ENCODE measurements around the gene MGME1. TPM values are rescaled to one million over a fixed set of nuclear protein-coding genes. Genes with fewer than 3 reads are reported as not detected.
A peak's percentile ranks its signal among the peaks of the same experiment; 100 is the strongest.

MGME1 gene
- total and polyA plus RNA-seq, 2 of the 13 experiments (the other 11 are each of a cell fraction or from before 2014, with no cell fraction given): 36.7 to 66.6 TPM

DNA sequence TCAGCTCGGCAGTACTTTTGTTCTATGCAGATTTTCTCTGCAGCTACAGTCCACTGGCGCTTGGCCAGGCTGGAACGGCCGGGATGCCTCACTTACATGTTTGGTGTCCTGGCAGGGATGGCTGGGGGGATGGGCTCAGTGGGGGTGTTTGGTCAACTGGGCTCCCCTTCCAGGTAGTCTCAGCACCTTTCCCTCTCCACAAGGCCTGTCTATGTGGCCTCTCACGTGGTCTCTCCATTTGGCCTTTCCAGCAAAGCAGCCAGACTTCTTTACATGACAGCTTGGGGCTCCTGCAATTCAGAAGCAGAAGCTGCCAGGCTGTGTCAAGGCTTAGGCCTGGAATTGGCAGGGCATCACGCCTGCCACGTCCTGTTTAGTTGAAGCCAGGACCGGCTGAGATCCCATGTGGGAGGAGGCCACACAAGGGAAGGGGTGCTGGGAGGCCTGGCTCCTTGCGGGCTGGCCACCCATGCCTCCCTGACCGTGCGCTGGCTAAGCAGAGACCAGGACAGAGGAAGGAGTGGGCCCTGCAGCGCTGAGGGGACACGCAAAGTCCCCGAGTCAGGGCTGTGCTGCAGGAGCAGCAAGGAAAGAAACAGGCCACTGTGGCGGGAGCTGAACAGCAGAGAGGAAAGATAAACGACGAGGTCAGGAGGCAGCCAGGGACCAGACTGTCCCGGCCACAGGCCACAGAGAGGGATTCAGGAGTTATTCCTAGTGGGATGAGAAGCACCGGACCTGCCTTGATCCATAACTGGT, 38.9 kb downstream of the MGME1 start (continued):
- TF ChIP-seq ZNF609 (CRISPR knock-in tag; IDR thresholded peaks at IDR 0.05; ENCODE audit: borderline replicate concordance): peak; percentile 36; the same call in 1 of the 2 replicates
- no peak for TF ChIP-seq ARNT2 (CRISPR knock-in tag; IDR thresholded peaks at IDR 0.05; ENCODE audit: low read depth)
- peak; percentile 51 for TF ChIP-seq ZFY (CRISPR knock-in tag; IDR thresholded peaks at IDR 0.05)
- TF ChIP-seq HNRNPH1 (optimal IDR thresholded peaks at IDR 0.05; ENCODE audit: low read depth, low read length): peak; percentile 15
- TF ChIP-seq ZNF839 (CRISPR knock-in tag; IDR thresholded peaks at IDR 0.05; ENCODE audit: borderline replicate concordance): no peak
- TF ChIP-seq, protein P1, sequence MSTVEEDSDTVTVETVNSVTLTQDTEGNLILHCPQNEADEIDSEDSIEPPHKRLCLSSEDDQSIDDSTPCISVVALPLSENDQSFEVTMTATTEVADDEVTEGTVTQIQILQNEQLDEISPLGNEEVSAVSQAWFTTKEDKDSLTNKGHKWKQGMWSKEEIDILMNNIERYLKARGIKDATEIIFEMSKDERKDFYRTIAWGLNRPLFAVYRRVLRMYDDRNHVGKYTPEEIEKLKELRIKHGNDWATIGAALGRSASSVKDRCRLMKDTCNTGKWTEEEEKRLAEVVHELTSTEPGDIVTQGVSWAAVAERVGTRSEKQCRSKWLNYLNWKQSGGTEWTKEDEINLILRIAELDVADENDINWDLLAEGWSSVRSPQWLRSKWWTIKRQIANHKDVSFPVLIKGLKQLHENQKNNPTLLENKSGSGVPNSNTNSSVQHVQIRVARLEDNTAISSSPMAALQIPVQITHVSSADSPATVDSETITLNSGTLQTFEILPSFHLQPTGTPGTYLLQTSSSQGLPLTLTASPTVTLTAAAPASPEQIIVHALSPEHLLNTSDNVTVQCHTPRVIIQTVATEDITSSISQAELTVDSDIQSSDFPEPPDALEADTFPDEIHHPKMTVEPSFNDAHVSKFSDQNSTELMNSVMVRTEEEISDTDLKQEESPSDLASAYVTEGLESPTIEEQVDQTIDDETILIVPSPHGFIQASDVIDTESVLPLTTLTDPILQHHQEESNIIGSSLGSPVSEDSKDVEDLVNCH (CRISPR knock-in tag; IDR thresholded peaks at IDR 0.05): no peak
- no peak for TF ChIP-seq ZSCAN29 (CRISPR knock-in tag; conservative IDR thresholded peaks at IDR 0.05)
- no peak for TF ChIP-seq MIXL1 (CRISPR knock-in tag; IDR thresholded peaks at IDR 0.05)
- no peak for TF ChIP-seq ZBTB46 (CRISPR knock-in tag; IDR thresholded peaks at IDR 0.05; ENCODE audit: borderline replicate concordance)
- peak; percentile 39; the same call in 1 of the 2 replicates for TF ChIP-seq ZNF552 (CRISPR knock-in tag; IDR thresholded peaks at IDR 0.05; ENCODE audit: borderline replicate concordance)
- no peak for TF ChIP-seq CREM (IDR thresholded peaks at IDR 0.05)
- no peak for TF ChIP-seq CREM (CRISPR knock-in tag; IDR thresholded peaks at IDR 0.05)
- no peak; the same call in 1 of the 2 replicates for TF ChIP-seq SP4 (CRISPR knock-in tag; IDR thresholded peaks at IDR 0.05)
- TF ChIP-seq PATZ1 (CRISPR knock-in tag; IDR thresholded peaks at IDR 0.05): 0 out of 2 replicates have a peak, but pooled peaks have one; percentile 20
- no peak for TF ChIP-seq ZSCAN20 (CRISPR knock-in tag; IDR thresholded peaks at IDR 0.05; ENCODE audit: borderline replicate concordance)
- no peak for TF ChIP-seq FOXP1 (IDR thresholded peaks at IDR 0.05)
- no peak for TF ChIP-seq FOXP1 (CRISPR knock-in tag; IDR thresholded peaks at IDR 0.05)
- 0 out of 2 replicates have a peak, but pooled peaks have one; percentile 46 for TF ChIP-seq PHF8 (CRISPR knock-in tag; IDR thresholded peaks at IDR 0.05)
- TF ChIP-seq WIZ (CRISPR knock-in tag; IDR thresholded peaks at IDR 0.05): no peak
- no peak for TF ChIP-seq TBL1XR1 (IDR thresholded peaks at IDR 0.05; ENCODE audit: borderline replicate concordance, low read length, partially characterized antibody)

All from HepG2 (cell line).